ENCODE results near the gene EXOC3.

DNA sequence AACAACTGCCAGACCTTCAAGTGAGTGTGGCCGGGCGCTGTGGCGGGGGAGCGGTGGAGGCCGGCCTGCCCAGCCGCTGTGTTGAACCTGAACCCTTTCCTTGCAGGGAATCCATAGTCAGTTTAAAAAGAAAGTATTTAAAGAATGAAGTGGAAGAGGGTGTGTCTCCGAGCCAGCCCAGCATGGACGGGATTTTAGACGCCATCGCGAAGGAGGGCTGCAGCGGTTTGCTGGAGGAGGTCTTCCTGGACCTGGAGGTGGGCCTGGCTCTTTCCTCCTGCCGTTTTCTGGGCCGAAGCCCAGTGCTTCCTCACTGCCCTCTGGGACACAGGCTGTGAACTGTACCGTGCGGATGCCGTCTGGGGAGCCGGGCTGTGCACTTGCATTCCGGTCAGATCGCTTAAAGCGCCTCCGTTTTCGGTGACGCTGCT is 19.1 kb downstream of the EXOC3 start:
- TF ChIP-seq EZH2 (IDR thresholded peaks at IDR 0.05; ENCODE audit: insufficient read depth, poor library complexity, severe bottlenecking) (no peak), EZH2phosphoT487 (IDR thresholded peaks at IDR 0.05; ENCODE audit: insufficient read depth, low read depth) (no peak)

All from GM23248 (cell line).